Measurements from ENCODE around the gene SLC25A25.

The SLC25A25 gene

DNA sequence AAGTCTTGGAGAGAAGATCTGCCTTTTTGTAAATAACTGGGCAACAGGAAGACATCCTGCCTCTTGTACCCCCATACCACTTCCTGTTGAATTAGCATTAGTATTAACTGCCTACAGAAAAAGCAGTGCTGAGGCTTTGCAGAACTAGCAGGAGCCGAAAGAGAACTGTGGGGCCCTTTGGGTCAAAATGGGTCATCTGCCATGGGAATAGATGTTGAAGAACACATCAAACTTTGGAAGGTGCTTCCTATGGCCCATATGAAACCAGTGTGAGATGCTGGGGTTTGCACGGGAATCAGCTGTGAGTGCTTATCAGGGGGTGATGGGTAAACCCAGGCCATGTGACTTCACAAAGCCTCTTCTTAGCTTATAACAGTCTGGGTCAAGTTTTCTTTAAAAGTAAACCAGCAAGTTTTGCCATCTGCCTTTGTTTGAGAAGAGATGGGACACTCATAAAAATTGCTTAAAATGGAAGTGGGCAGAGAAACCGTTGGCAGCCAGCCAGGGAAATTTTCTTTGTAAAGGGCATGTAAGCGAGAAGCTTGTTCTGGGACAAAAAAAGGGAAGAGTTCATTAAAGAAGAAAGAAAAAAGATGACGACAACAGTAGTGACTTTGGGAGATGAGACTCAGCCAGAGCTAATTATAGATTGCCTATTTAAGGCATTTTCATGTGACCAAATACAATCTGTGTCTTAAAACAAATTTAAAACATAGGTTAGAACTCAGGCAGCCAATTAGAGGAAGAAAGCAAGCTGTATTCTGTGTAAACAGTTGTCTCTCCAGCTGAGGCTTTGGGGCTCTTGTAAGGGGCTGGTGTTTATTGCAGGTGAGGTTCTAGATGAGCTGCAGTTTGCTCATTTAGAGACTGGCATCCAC, 4.4 kb downstream of the SLC25A25 start:
- Histone ChIP-seq H3K4me1 (peaks cover 18% of the 10 kb centered on the region), H3K36me3 (ENCODE audit: control insufficient read depth, insufficient read depth, low read length) (no peaks in the 10 kb centered on the region), H3K4me3 (ENCODE audit: low read depth, low read length) (peak overlapping the region; percentile 36), H2AFZ (no peak overlapping the region), H3K79me2 (peaks cover 5% of the 10 kb centered on the region), H3K27me3 (ENCODE audit: control insufficient read depth, insufficient read depth, low read length) (no peaks in the 10 kb centered on the region), H3K9me3 (ENCODE audit: control insufficient read depth, low read length) (no peaks in the 10 kb centered on the region), H3K4me2 (ENCODE audit: low read length) (peak overlapping the region; percentile 50), H3K27ac (peak overlapping the region; percentile 96), H3K9ac (no peak overlapping the region)
- TF ChIP-seq, protein P1, sequence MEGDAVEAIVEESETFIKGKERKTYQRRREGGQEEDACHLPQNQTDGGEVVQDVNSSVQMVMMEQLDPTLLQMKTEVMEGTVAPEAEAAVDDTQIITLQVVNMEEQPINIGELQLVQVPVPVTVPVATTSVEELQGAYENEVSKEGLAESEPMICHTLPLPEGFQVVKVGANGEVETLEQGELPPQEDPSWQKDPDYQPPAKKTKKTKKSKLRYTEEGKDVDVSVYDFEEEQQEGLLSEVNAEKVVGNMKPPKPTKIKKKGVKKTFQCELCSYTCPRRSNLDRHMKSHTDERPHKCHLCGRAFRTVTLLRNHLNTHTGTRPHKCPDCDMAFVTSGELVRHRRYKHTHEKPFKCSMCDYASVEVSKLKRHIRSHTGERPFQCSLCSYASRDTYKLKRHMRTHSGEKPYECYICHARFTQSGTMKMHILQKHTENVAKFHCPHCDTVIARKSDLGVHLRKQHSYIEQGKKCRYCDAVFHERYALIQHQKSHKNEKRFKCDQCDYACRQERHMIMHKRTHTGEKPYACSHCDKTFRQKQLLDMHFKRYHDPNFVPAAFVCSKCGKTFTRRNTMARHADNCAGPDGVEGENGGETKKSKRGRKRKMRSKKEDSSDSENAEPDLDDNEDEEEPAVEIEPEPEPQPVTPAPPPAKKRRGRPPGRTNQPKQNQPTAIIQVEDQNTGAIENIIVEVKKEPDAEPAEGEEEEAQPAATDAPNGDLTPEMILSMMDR (IDR thresholded peaks at IDR 0.05): no peak

DNA sequence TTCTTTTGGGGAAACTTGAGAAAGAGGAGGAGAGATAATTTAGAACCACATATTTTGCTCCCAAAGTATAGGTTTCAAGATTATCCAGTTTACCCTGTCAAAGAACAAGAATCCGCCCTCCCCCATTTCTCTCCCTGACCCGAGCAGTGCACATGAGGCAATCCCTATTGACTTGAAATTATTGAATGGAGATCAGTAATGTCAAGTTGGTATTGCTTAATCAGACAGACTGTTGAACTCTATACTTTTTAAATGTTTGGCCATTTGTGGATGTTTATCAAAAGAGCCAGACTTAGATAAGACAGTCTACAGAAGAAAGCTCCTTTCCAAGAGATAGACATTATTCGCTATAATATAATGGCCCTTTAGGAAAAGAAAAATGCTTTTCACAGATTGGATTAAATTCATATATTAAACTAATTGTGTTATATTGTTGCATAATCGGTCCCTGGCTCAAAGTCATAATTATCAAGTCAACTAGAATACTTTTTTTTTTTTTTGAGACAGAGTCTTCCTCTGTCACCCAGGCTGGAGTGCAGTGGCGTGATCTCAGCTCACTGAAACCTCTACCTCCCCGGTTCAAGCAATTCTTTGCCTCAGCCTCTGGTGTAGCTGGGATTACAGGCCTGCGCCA, 5.3 kb downstream of the SLC25A25 start:
- Histone ChIP-seq H3K27ac (peak overlapping the region; percentile 96), H3K9ac (no peak overlapping the region), H3K36me3 (ENCODE audit: control insufficient read depth, insufficient read depth, low read length) (no peaks in the 10 kb centered on the region), H3K9me3 (ENCODE audit: control insufficient read depth, low read length) (no peaks in the 10 kb centered on the region), H3K4me2 (ENCODE audit: low read length) (peak overlapping the region; percentile 50), H3K4me3 (ENCODE audit: low read depth, low read length) (peak overlapping the region; percentile 36), H2AFZ (no peak overlapping the region), H3K4me1 (peaks cover 25% of the 10 kb centered on the region), H3K79me2 (peaks cover 5% of the 10 kb centered on the region), H3K27me3 (ENCODE audit: control insufficient read depth, insufficient read depth, low read length) (no peaks in the 10 kb centered on the region)
- TF ChIP-seq, protein P1 (IDR thresholded peaks at IDR 0.05): no peak

- H3K79me2 ChIP-seq: peaks cover 3% of the 10 kb centered on the region
- peak overlapping the region; percentile 96 for H3K27ac ChIP-seq
- H2AFZ ChIP-seq: no peak overlapping the region
- peaks cover 41% of the 10 kb centered on the region for H3K4me1 ChIP-seq
- peak overlapping the region; percentile 40 for H3K4me3 ChIP-seq (ENCODE audit: low read depth, low read length)
- H3K27me3 ChIP-seq (ENCODE audit: control insufficient read depth, insufficient read depth, low read length): no peaks in the 10 kb centered on the region
- no peaks in the 10 kb centered on the region for H3K36me3 ChIP-seq (ENCODE audit: control insufficient read depth, insufficient read depth, low read length)
- TF ChIP-seq, protein P1 (IDR thresholded peaks at IDR 0.05): no peak
- H3K4me2 ChIP-seq (ENCODE audit: low read length): peak overlapping the region; percentile 15
- no peaks in the 10 kb centered on the region for H3K9me3 ChIP-seq (ENCODE audit: control insufficient read depth, low read length)
- no peak overlapping the region for H3K9ac ChIP-seq
These were observed 9.9 kb downstream of the SLC25A25 start for GRCh38 chr9:128077847-128078503.

DNA sequence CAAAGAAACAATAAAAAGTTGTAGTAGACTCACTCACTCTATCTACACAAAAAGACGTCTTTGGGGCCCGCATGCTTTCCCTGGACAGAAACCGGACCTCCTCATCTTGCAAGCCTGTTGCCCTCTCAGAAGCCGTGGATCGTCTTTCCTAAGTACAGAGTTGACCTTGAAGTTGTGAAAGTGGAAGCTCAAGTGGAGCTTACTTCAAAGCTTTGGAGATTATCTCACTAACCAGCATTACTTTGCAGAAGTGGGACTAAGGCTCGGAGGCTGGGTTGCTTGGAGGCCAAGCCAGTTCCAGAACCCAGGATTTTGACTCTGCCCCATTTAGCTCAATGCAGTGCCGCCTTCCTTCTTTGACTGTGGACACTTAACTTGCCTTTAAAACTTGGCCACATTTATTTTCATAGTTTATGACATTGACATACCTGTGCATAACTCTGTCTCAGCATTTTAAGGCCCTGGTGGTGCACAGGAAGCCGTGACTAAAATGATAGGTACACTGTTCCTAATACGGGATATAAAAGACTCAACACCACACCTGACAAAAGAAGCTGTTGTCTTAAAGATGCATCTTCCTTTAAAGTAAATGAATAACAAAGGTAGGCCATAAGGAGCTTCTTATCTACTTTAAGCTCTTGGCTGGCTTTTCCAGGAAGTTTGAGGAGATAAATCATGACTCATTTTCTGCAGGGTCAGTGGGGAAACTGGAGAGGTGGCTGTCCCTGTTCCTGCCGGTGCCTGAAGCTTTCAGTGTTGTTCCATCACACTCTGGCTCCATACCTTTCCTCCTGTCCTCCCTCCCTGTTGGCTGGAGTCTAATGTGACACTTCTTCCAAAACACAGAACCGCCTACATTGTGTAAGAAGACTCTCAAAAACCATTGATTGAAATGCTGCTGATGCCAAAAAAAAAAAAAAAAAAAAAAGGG, 10.7 kb downstream of the SLC25A25 start:
- no peaks in the 10 kb centered on the region for H3K9me3 ChIP-seq (ENCODE audit: control insufficient read depth, low read length)
- H3K36me3 ChIP-seq (ENCODE audit: control insufficient read depth, insufficient read depth, low read length): no peaks in the 10 kb centered on the region
- no peak overlapping the region for H3K9ac ChIP-seq
- H3K79me2 ChIP-seq: peaks cover 3% of the 10 kb centered on the region
- TF ChIP-seq, protein P1 (IDR thresholded peaks at IDR 0.05): no peak
- H3K27me3 ChIP-seq (ENCODE audit: control insufficient read depth, insufficient read depth, low read length): no peaks in the 10 kb centered on the region
- no peak overlapping the region for H2AFZ ChIP-seq
- H3K4me1 ChIP-seq: peaks cover 37% of the 10 kb centered on the region
- H3K4me2 ChIP-seq (ENCODE audit: low read length): peak overlapping the region; percentile 15
- H3K4me3 ChIP-seq (ENCODE audit: low read depth, low read length): peak overlapping the region; percentile 40
- H3K27ac ChIP-seq: peak overlapping the region; percentile 96
